Endothelial cell of umbilical vein (primary cell): Measurements from ENCODE around the gene OR5H1. TPM values are rescaled to one million over a fixed set of nuclear protein-coding genes. Genes with fewer than 3 reads are reported as not detected.

ENCODE experiments used
- BruUV-seq: library from RNA; stranded (reverse); fragments of 400-500 nt; replicated peaks from 2 replicates; lab custom pipeline; 2021; lab: Mats Ljungman, UMichigan
- CTCF ChIA-PET: fragments of 300-600, 350-600 bp; sonication (Branson Sonifier 250); formaldehyde crosslinking; loops from one replicate; lab custom pipeline; 2021; ENCODE audit warnings: antibody characterized with exemption, inconsistent platforms; lab: Charles Lee
- POLR2A ChIA-PET: fragments of 300-600, 350-600 bp; sonication (Branson Sonifier 250); formaldehyde crosslinking; loops from one replicate; lab custom pipeline; 2021; ENCODE audit warnings: antibody characterized with exemption, inconsistent platforms; lab: Charles Lee
- DNase-seq: peaks from one replicate; pipeline ENCODE4 v3.0.0-alpha.2; 2011; ENCODE audit warnings: low read depth, low spot score
- FAIRE-seq: peaks from 2 replicates; lab custom pipeline; 2011; peaks lifted over from hg19 to GRCh38; lab: Jason Lieb, UNC
- H2AFZ ChIP-seq: 2 replicates; pipeline ENCODE4 v1.6.0; 2012; ENCODE audit warnings: low read depth, low read length, control low read depth, inconsistent platforms
- H3K27ac ChIP-seq: 2 replicates; pipeline ENCODE4 v1.5.1; 2011; ENCODE audit warnings: low read depth, mild to moderate bottlenecking, control low read depth, low read length, moderate library complexity; ENCODE audit not compliant: insufficient read depth
- H3K27me3 ChIP-seq, 2 experiments: 2 replicates each; pipeline versions ENCODE4 v1.6.0 to v1.6.1; 2011; ENCODE audit warnings: low read length in 2 of 2, mixed read lengths in 1 of 2; ENCODE audit not compliant: control insufficient read depth in 2 of 2, insufficient read depth in 2 of 2
- H3K36me3 ChIP-seq, 2 experiments: 2 replicates in 1 of 2; 3 replicates in 1 of 2; pipeline ENCODE4 v1.5.1; 2011; ENCODE audit warnings: low read length in 2 of 2, mild to moderate bottlenecking in 1 of 2, moderate library complexity in 1 of 2; ENCODE audit not compliant: control insufficient read depth in 2 of 2, insufficient read depth in 2 of 2; ENCODE audit errors: extremely low read depth in 1 of 2
- H3K4me1 ChIP-seq: 3 replicates; pipeline ENCODE4 v1.5.1; 2011; ENCODE audit warnings: mild to moderate bottlenecking, low read length; ENCODE audit not compliant: control insufficient read depth, insufficient read depth; ENCODE audit errors: extremely low read depth
- H3K4me2 ChIP-seq: 2 replicates; pipeline ENCODE4 v1.6.1; 2011; ENCODE audit warnings: low read length, control low read depth, mixed read lengths; ENCODE audit not compliant: insufficient read depth
- H3K4me3 ChIP-seq, 3 experiments: fragments of 200-600 bp in 1 of 3; sonication (generic), shearing (Covaris generic) in 1 of 3; replicated peaks in 1 of 3; 2 replicates each; pipeline ENCODE4 v1.5.1; 2011 to 2016; ENCODE audit warnings: control low read depth in 3 of 3, low read length in 3 of 3, mild to moderate bottlenecking in 2 of 3, inconsistent platforms in 1 of 3, low read depth in 1 of 3, moderate library complexity in 1 of 3; ENCODE audit not compliant: insufficient read depth in 1 of 3
- H3K79me2 ChIP-seq: 2 replicates; pipeline ENCODE4 v1.6.0; 2012; ENCODE audit warnings: low read length, inconsistent platforms; ENCODE audit not compliant: control insufficient read depth, insufficient read depth
- H3K9ac ChIP-seq: replicated peaks from 2 replicates; pipeline ENCODE3; 2011; ENCODE audit warnings: low read length, control low read depth; ENCODE audit not compliant: insufficient read depth; ENCODE audit errors: extremely low read depth
- H3K9me1 ChIP-seq: replicated peaks from 3 replicates; pipeline ENCODE4 v1.6.0; 2011; ENCODE audit warnings: mild to moderate bottlenecking, low read length; ENCODE audit not compliant: control insufficient read depth, insufficient read depth; ENCODE audit errors: extremely low read depth
- H3K9me3 ChIP-seq: replicated peaks from 2 replicates; pipeline ENCODE4 v1.5.1; 2012; ENCODE audit warnings: low read length, inconsistent platforms; ENCODE audit not compliant: control insufficient read depth, insufficient read depth
- H4K20me1 ChIP-seq: replicated peaks from 2 replicates; pipeline ENCODE3; 2011; ENCODE audit warnings: mild to moderate bottlenecking, low read length; ENCODE audit not compliant: control insufficient read depth, insufficient read depth; ENCODE audit errors: extremely low read depth
- EZH2 ChIP-seq: IDR thresholded peaks from 2 replicates; pipeline ENCODE4 v1.6.1; 2012; ENCODE audit warnings: borderline replicate concordance, low read depth, mild to moderate bottlenecking, moderate library complexity, low read length, inconsistent platforms; ENCODE audit not compliant: severe bottlenecking
- FOS ChIP-seq: IDR thresholded peaks from 2 replicates; pipeline ENCODE4 v1.6.1; 2011; ENCODE audit warnings: mild to moderate bottlenecking, low read length, moderate library complexity, borderline replicate concordance; ENCODE audit not compliant: insufficient read depth
- GATA2 ChIP-seq: IDR thresholded peaks from 2 replicates; pipeline ENCODE4 v1.7.0; 2011; ENCODE audit warnings: low read depth, mild to moderate bottlenecking, moderate library complexity, mixed read lengths, low read length; ENCODE audit not compliant: insufficient read length, insufficient read depth
- JUN ChIP-seq: IDR thresholded peaks from 2 replicates; pipeline ENCODE4 v1.6.1; 2011; ENCODE audit warnings: borderline replicate concordance, low read depth; ENCODE audit not compliant: insufficient read length, insufficient read depth
- MAX ChIP-seq: IDR thresholded peaks from 2 replicates; pipeline ENCODE4 v1.6.1; 2011; ENCODE audit not compliant: insufficient read depth, insufficient read length
- MYC ChIP-seq: IDR thresholded peaks from one replicate; pipeline ENCODE4 v1.6.1; 2011; ENCODE audit warnings: mild to moderate bottlenecking, low read depth, low read length
- POLR2A ChIP-seq: IDR thresholded peaks from 2 replicates; pipeline ENCODE4 v1.6.1; 2012; ENCODE audit warnings: low read depth, mild to moderate bottlenecking, control low read depth, low read length
- POLR2AphosphoS5 ChIP-seq: IDR thresholded peaks from 2 replicates; pipeline ENCODE4 v1.6.1; 2012; ENCODE audit warnings: low read depth, mild to moderate bottlenecking, control low read depth, low read length, moderate library complexity; ENCODE audit not compliant: insufficient read depth
- dilution Hi-C: fragments of 300-500 bp; cut with MboI; formaldehyde crosslinking; loops from one replicate; pipeline ENCODE4 v1.15.0; 2019; ENCODE audit warnings: low sequenced_read_pairs; ENCODE audit not compliant: extremely low pct_ligation_motif_present
- intact Hi-C: fragments of 100-400 bp; cut with micrococcal nuclease; formaldehyde crosslinking; loops from one replicate; pipeline ENCODE4 v1.10.0; 2022
- polyA plus RNA-seq, 4 experiments: library from polyadenylated mRNA; depleted of rRNA in 3 of 4; stranded (reverse) in 3 of 4; unstranded in 1 of 4; fragments of >200 nt; gene quantifications; 2 replicates each; pipeline versions ENCODE4 v1.2.1 to v1.2.3, GENCODE V29; 2011 to 2012; ENCODE audit warnings: missing spikeins in 1 of 4
- total RNA-seq: library from RNA; stranded (reverse); gene quantifications from 2 replicates; pipeline ENCODE4 v1.2.3, GENCODE V29; 2021
- TF ChIP-seq, protein P1 (sequence below), 2 donors: IDR thresholded peaks; 1 replicate in 1 of 2; 2 replicates in 1 of 2; pipeline ENCODE4 v1.5.1; 2011; ENCODE audit warnings: low read length in 2 of 2, mild to moderate bottlenecking in 2 of 2, moderate library complexity in 2 of 2, control low read depth in 1 of 2, inconsistent platforms in 1 of 2, low read depth in 1 of 2; ENCODE audit not compliant: insufficient read depth in 1 of 2; ENCODE audit errors: extremely low read depth in 1 of 2

OR5H1 gene
- total and polyA plus RNA-seq, 2 donors (not counting 3 experiments of a cell fraction or from before 2014, with no cell fraction given) = not detected

- H3K9me1 ChIP-seq = no peaks in the 10 kb centered on the region
- H3K36me3 ChIP-seq = no peaks in the 10 kb centered on the region
- H3K27me3 ChIP-seq = no peaks in the 10 kb centered on the region
- H3K4me2 ChIP-seq = no peak overlapping the region
- DNase-seq (no peak), FAIRE-seq (no peak)
- CTCF ChIA-PET = no interaction called here
- no peak overlapping the region for H3K4me3 ChIP-seq
- no peaks in the 10 kb centered on the region for H3K79me2 ChIP-seq
- POLR2A ChIA-PET = interaction anchor here (0.7 kb wide), 1 partner anchor 1959 kb away, joined by 3 read pairs; no protein-coding TSS in a partner anchor
- no peak overlapping the region for H3K27ac ChIP-seq
- H3K9me3 ChIP-seq = no peaks in the 10 kb centered on the region
- no peaks in the 10 kb centered on the region for H4K20me1 ChIP-seq
- dilution Hi-C loops = no loop called here
- H3K4me1 ChIP-seq = no peaks in the 10 kb centered on the region
- no peak overlapping the region for H2AFZ ChIP-seq
- no peak overlapping the region for H3K9ac ChIP-seq
- no TSS peak for BruUV-seq
- intact Hi-C loops = no loop called here
- no peak for TF ChIP-seq MAX
- TF ChIP-seq FOS = no peak
- TF ChIP-seq JUN = no peak
- no peak for TF ChIP-seq POLR2A
- TF ChIP-seq POLR2AphosphoS5 = no peak
- no peak for TF ChIP-seq GATA2
- no peak for TF ChIP-seq EZH2
- TF ChIP-seq MYC = no peak
- TF ChIP-seq, protein P1, sequence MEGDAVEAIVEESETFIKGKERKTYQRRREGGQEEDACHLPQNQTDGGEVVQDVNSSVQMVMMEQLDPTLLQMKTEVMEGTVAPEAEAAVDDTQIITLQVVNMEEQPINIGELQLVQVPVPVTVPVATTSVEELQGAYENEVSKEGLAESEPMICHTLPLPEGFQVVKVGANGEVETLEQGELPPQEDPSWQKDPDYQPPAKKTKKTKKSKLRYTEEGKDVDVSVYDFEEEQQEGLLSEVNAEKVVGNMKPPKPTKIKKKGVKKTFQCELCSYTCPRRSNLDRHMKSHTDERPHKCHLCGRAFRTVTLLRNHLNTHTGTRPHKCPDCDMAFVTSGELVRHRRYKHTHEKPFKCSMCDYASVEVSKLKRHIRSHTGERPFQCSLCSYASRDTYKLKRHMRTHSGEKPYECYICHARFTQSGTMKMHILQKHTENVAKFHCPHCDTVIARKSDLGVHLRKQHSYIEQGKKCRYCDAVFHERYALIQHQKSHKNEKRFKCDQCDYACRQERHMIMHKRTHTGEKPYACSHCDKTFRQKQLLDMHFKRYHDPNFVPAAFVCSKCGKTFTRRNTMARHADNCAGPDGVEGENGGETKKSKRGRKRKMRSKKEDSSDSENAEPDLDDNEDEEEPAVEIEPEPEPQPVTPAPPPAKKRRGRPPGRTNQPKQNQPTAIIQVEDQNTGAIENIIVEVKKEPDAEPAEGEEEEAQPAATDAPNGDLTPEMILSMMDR (IDR thresholded peaks at IDR 0.05; ENCODE audit: extremely low read depth in 1 of 2, insufficient read depth in 1 of 2, low read depth in 1 of 2, low read length in 2 of 2) = no peak
These were observed 30.7 kb upstream of the OR5H1 start for GRCh38 chr3:98099848-98100247.
